GM12801 (cell line): ENCODE measurements around the gene CHPF2.

Experiments used
- CTCF ChIP-seq: IDR thresholded peaks from one replicate; pipeline ENCODE4 v1.5.1; 2011; ENCODE audit warnings: control low read depth; ENCODE audit not compliant: insufficient read length; ENCODE audit errors: extremely low read depth

CHPF2 gene

GRCh38 chr7:151191544-151191943, 40.7 kb upstream of the CHPF2 start:
- TF ChIP-seq CTCF, result no peak

GRCh38 chr7:151192002-151192539, 40.2 kb upstream of the CHPF2 start:
- no peak for TF ChIP-seq CTCF

DNA sequence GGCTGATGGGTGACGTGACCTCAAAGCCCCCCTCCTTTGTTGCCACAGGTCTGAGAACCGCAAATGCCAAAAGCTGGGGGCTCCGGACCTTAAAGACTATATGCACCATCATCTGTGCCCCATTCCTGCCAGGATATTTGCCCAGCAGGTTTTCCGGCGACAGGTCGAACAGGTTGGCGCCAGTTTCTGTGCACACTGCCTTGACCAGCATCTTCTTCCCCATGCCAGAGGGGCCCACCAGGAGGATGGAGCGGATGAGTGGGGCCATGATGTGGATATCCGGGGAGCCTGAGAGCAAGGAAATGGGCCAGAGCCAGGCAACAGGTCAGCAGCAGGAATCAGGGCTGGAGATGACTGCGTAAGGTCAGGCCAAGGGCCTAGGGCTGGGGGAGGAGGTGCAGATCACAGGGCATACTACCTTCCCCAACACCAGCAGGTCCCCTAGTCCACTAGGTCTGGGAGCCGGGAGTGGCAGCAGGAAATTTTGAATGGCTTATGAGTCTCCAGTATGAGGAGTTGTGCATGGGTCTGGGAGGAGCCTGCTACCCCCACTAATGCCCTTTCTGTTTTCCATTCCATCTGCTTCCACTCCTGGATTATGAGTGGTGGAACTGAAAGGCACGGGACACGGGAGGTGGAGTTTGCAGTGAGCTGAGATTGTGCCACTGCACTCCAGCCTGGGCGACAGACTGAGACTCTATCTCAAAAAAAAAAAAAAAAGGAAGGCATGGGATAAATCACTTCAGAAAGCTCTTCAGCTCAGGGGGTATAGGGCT, 38.9 kb upstream of the CHPF2 start:
- no peak for TF ChIP-seq CTCF

DNA sequence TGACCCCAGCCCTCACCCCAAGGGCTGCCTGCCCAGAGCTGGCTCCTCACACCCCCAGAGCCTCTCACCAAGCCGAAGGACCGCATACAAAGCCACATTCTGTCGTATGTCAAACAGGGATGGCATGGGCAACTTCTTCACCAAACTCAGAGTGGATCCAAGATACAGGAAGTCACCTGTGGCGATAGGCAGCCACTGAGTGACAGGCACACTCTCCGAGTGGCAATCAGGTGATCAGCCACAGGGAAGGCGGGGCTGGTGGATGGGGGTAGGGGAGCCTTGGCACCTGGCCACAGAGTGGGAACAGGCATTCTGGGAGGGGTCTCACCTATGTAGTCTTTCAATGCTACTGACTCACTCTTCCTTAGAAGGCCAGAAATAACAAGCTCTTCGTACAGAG, 38.1 kb upstream of the CHPF2 start:
- TF ChIP-seq CTCF, result no peak

- no peak for TF ChIP-seq CTCF
These were observed 36.5 kb upstream of the CHPF2 start for GRCh38 chr7:151195616-151196450.

DNA sequence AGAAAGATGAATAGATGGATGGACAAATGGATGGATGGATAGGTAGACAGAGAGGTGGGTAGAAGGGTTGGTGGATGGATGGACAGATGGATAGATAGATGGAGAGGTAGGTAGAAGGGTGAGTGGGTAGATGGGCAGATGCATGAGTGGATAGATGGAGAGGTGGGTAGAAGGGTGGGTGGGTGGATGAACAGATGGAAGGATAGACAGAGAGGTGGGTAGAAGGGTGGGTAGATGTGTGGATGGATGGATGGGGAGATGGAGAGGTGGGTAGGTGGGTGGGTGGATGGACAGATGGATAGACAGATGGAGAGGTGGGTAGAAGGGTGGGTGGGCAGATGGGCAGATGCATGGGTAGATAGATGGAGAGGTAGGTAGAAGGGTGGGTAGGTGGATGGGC, 34.4 kb upstream of the CHPF2 start:
- TF ChIP-seq CTCF, result no peak
